Spinal cord (tissue), 10 donors: ENCODE data around the gene SLC44A1. TPM values are rescaled to one million over a fixed set of nuclear protein-coding genes. Genes with fewer than 3 reads are reported as not detected.
A peak's percentile ranks its signal among the peaks of the same experiment; 100 is the strongest.

Source experiments
- DNase-seq, 6 donors: peaks; one replicate each; pipeline versions ENCODE4 v3.0.0 to v3.0.0-alpha.2; 2013 to 2015; ENCODE audit warnings: low spot score in 6 of 6, low read depth in 4 of 6
- H3K27ac ChIP-seq: one replicate; pipeline ENCODE4 v1.5.1; 2013; ENCODE audit warnings: low read depth, low read length, control low read depth
- H3K27me3 ChIP-seq: one replicate; pipeline ENCODE4 v1.6.1; 2013; ENCODE audit warnings: low read length; ENCODE audit not compliant: control insufficient read depth, insufficient read depth
- H3K36me3 ChIP-seq: one replicate; pipeline ENCODE4 v1.6.1; 2013; ENCODE audit warnings: low read length; ENCODE audit not compliant: control insufficient read depth, insufficient read depth
- H3K4me1 ChIP-seq: one replicate; pipeline ENCODE4 v1.6.1; 2013; ENCODE audit warnings: low read length; ENCODE audit not compliant: control insufficient read depth, insufficient read depth
- H3K4me3 ChIP-seq: one replicate; pipeline ENCODE4 v1.5.1; 2013; ENCODE audit warnings: low read depth, low read length, control low read depth
- H3K9me3 ChIP-seq: one replicate; pipeline ENCODE4 v1.6.1; 2013; ENCODE audit warnings: low read length; ENCODE audit not compliant: control insufficient read depth, insufficient read depth
- WGBS: methylation state at CpG from one replicate; pipeline ENCODE4 v1.1.5; 2013; ENCODE audit warnings: missing lambda C conversion rate; ENCODE audit not compliant: insufficient coverage; 5-methylcytosine and 5-hydroxymethylcytosine counted together
- polyA plus RNA-seq, 2 donors: library from polyadenylated mRNA; unstranded; fragments of 120-200 nt; gene quantifications; one replicate each; pipeline ENCODE4 v1.2.1, GENCODE V29; 2013; ENCODE audit not compliant: insufficient read length in 2 of 2
- total RNA-seq, 2 donors: library from RNA; depleted of rRNA in 1 of 2; stranded (reverse); fragments of 120-200 nt in 1 of 2; fragments of >200 nt in 1 of 2; gene quantifications; one replicate each; pipeline versions ENCODE4 v1.2.3 to v1.2.4, GENCODE V29; 2013 to 2014
- donor health status: healthy.

The SLC44A1 gene
- total and polyA plus RNA-seq, 4 donors, result 111 to 173 (median 147) TPM

DNA sequence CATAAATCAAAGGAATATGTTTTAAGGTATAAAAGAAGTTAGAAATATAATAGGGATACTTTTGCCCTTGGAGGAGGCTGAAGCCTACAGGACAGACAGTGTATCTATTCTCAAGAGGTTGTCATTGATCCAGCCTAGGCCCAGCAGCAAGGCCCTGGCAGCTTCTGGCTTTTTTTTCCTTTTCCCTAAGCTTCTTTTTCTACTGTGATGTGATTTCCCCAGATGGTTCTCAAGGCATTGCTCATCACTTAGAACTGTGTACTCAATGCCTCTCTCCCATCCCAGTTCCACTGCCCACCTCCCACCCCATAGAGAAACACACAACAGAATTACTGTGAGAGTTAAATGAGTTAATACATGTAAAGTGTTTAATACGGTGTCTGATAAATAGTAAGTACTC lies 88.6 kb downstream of the SLC44A1 start:
- Histone ChIP-seq H3K27ac (no peak overlapping the region), H3K9me3 (no peaks in the 10 kb centered on the region), H3K36me3 (peaks cover 3% of the 10 kb centered on the region), H3K4me1 (peaks cover 7% of the 10 kb centered on the region), H3K4me3 (no peak overlapping the region), H3K27me3 (no peaks in the 10 kb centered on the region)
- no CpG with 5 or more reads among the region's 1 CpG for WGBS
- DNase-seq, result no peak

DNA sequence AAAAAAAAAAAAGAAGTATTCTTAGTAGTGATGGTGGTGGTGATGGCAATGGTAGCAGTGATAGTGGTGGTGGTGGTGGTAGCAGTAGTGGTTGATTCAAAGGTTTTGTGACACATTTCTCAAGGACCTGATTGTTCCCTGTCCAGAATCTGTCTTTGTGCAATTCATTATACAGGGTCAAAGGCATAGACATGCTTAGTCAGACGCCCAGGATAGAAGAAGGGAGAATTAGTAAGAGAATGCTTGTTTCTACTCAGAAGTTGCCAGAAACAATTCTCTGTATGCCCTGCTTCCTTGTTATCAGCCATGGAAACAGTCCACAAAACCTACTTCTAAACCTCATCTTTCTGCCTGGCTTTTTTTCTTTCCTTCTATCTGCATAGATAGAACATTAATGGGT lies 89.4 kb downstream of the SLC44A1 start:
- peaks cover 4% of the 10 kb centered on the region for H3K4me1 ChIP-seq
- H3K4me3 ChIP-seq, result no peak overlapping the region
- H3K36me3 ChIP-seq, result peaks cover 3% of the 10 kb centered on the region
- no peak overlapping the region for H3K27ac ChIP-seq
- DNase-seq, result no peak
- H3K9me3 ChIP-seq, result no peaks in the 10 kb centered on the region
- no peaks in the 10 kb centered on the region for H3K27me3 ChIP-seq
- no CpG with 5 or more reads among the region's 1 CpG for WGBS

DNA sequence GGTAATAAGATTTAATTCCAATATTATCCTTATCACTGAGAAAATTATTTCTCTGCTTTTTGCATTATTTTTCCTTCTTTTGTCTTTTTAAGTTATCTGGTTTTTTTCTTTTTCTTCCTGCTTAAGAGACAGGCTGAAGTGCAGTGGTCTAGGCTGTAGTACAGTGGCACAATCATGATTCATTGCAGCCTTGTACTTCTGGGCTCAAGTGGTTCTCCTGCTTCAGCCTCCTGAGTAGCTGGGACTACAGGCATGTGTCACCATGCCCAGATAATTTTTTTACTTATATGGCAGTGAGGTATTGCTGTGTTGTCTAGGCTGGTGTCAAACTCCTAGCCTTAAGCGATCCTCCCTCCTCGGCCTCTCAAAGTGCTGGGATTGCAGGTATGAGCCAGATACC lies 93.9 kb downstream of the SLC44A1 start:
- Histone ChIP-seq H3K4me3 (no peak overlapping the region), H3K36me3 (peaks cover 3% of the 10 kb centered on the region), H3K27me3 (no peaks in the 10 kb centered on the region), H3K9me3 (no peaks in the 10 kb centered on the region), H3K27ac (no peak overlapping the region), H3K4me1 (no peaks in the 10 kb centered on the region)
- no CpG with 5 or more reads among the region's 2 CpGs for WGBS
- no peak for DNase-seq

DNA sequence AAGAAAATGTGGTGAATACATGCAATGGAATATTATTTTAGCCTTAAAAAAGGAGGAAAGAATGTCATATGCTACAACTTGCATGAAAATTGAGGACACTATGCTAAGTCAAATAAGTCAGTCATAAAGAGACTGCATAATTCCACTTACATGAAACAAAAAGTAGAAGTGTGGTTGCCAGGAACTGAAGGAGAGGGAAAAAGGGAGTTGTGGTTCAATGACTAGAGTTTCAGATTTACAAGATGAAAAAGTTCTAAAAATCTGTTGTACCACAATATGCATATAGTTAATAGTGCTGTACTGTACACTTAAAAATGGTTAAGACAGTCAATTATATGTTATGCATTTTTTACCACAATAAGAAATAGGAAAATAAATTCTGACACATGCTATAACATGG lies 95.4 kb downstream of the SLC44A1 start:
- H3K27me3 ChIP-seq, result no peaks in the 10 kb centered on the region
- peaks cover 3% of the 10 kb centered on the region for H3K36me3 ChIP-seq
- H3K4me3 ChIP-seq, result no peak overlapping the region
- no peak overlapping the region for H3K27ac ChIP-seq
- no peak for DNase-seq
- H3K9me3 ChIP-seq, result no peaks in the 10 kb centered on the region
- H3K4me1 ChIP-seq, result no peaks in the 10 kb centered on the region

DNA sequence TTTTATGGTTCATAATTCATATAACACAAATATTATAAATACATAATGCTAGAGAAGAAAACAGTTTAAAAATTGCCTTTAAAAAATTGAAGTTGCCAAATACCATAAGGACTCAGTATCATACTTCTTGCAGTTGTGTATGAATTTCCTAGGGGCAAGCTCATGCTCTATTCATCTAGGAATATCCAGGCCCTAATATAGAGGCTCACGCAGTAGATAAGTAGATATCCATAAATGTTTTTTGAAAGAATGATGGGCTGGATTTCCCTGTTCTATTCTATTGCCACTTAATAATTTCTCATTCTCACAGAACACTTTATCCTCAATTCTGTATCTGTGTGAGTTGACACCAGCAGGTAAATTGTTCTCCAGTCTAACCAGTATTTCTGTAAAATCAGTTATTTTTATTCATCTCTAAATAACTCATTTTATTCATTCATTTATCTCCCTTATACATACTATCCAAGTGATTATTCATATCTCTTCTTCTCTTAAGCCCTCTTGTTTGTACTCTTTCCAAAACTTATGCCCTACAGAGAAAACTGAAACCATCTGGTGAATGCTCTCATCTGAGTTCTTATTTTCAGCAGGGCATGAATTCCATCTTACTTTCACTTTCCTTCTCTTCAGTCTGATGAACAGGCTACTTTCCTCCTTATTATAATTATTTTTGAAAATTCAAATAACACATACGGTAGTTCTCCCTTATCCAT lies 97.1 kb downstream of the SLC44A1 start:
- peak in 1 of 6 donors; percentile 48 for DNase-seq
- H3K27ac ChIP-seq, result no peak overlapping the region
- H3K36me3 ChIP-seq, result peaks cover under 1% of the 10 kb centered on the region
- no peaks in the 10 kb centered on the region for H3K27me3 ChIP-seq
- H3K4me3 ChIP-seq, result no peak overlapping the region
- no peaks in the 10 kb centered on the region for H3K9me3 ChIP-seq
- H3K4me1 ChIP-seq, result no peaks in the 10 kb centered on the region
- no CpG with 5 or more reads among the region's 2 CpGs for WGBS

DNA sequence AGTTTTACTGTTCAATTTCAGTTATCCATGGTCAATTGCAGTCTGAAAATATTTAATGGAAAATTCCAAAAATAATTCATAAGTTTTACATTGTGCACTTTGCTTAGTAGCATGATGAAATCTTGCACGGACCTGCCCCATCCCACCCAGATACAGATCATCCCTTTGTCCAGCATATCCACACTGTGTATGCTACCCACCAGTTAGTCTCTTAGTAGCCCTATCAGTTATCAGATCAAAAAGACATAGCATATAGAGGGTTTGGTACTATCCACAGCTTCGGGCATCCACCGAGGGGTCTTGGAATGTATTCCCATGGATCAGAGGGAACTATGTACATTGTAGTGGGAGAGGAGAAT lies 97.7 kb downstream of the SLC44A1 start:
- H3K36me3 ChIP-seq, result no peaks in the 10 kb centered on the region
- H3K27me3 ChIP-seq, result no peaks in the 10 kb centered on the region
- H3K4me1 ChIP-seq, result no peaks in the 10 kb centered on the region
- no CpG with 5 or more reads among the region's 3 CpGs for WGBS
- H3K9me3 ChIP-seq, result no peaks in the 10 kb centered on the region
- no peak for DNase-seq
- H3K4me3 ChIP-seq, result no peak overlapping the region
- no peak overlapping the region for H3K27ac ChIP-seq

DNA sequence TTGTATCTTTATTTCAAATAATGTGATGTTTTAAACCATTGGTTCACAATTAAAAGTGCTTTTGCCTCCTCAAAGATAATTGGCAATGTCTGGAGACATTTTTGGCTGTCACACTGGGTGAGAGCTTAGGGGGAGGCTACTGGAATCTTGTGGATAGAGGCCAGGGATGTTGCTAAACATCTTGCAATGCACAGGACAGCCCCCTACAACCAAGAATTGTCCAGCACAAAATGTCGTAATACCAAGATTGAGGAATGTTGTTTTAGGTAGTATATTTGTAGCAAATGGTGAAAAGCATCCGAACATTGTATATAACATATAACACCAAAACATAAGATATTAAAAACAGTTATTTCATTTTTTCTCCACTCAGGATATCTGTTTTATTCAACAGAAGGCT lies 99.8 kb downstream of the SLC44A1 start:
- H3K27ac ChIP-seq, result no peak overlapping the region
- WGBS, result no CpG with 5 or more reads among the region's 2 CpGs
- DNase-seq, result no peak
- H3K27me3 ChIP-seq, result no peaks in the 10 kb centered on the region
- no peaks in the 10 kb centered on the region for H3K4me1 ChIP-seq
- no peaks in the 10 kb centered on the region for H3K36me3 ChIP-seq
- H3K9me3 ChIP-seq, result no peaks in the 10 kb centered on the region
- no peak overlapping the region for H3K4me3 ChIP-seq

DNA sequence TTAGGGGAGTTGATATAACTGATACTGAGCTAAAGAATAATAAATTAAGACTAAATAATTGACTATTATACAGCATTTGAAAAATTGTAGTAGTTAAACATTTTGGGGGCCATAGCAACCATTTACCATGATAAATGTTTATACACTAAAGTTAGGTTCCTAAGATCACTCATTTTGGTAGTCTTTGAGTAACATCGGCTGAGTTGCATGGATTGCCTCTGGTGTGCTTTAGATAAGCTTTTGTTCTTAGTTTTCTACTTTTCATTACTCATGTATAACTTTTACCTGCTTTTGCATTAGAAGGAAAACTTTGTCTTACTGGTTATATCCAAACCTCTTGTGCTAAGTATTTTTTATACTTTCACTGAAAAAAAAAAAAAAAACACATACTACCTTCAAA lies 101.2 kb downstream of the SLC44A1 start:
- no peaks in the 10 kb centered on the region for H3K4me1 ChIP-seq
- H3K36me3 ChIP-seq, result no peaks in the 10 kb centered on the region
- no peak overlapping the region for H3K27ac ChIP-seq
- H3K27me3 ChIP-seq, result no peaks in the 10 kb centered on the region
- no CpG with 5 or more reads among the region's 1 CpG for WGBS
- no peaks in the 10 kb centered on the region for H3K9me3 ChIP-seq
- no peak overlapping the region for H3K4me3 ChIP-seq
- no peak for DNase-seq

DNA sequence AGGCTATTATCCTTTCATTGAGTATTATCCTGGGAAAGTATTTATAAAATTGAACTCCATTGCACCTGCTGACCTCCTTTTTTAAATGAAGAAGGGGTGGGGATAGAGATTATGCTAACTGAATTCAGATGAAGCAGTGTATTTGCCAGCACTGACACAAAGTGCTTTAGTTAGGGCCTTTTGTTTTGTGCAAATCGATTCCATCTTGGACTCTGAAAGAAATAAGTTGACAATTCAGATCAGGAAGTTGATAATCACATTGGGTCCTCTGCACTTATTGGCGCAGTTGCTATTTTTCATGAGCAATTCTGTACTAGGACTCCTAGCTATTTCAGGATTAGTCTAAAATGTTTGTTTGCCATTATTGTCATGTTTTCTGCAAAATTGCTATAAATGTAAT lies 101.8 kb downstream of the SLC44A1 start:
- no peaks in the 10 kb centered on the region for H3K9me3 ChIP-seq
- no peak overlapping the region for H3K4me3 ChIP-seq
- no CpG with 5 or more reads among the region's 2 CpGs for WGBS
- no peaks in the 10 kb centered on the region for H3K36me3 ChIP-seq
- H3K27ac ChIP-seq, result no peak overlapping the region
- DNase-seq, result peak in 1 of 6 donors; percentile 43
- no peaks in the 10 kb centered on the region for H3K4me1 ChIP-seq
- H3K27me3 ChIP-seq, result no peaks in the 10 kb centered on the region

DNA sequence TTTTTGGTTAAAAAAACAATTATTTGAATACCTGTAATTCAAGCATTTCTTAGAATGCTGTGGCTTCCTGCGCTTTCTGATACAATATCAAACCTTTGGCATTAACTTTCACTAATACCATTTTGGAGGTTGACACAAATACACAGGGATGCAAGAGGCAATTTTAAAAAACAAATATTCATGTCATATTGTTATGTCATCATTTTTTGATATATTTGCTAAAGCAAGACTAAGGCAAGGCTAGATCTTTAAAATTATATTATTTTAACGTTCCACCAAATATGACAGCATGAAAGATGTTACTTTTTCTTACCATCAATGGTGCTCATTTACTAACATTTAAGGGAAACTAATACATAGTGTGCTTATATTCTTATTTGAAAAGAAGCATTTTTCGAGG lies 110.0 kb downstream of the SLC44A1 start:
- WGBS, result no CpG with 5 or more reads among the region's 3 CpGs
- no peak for DNase-seq
- H3K27me3 ChIP-seq, result no peaks in the 10 kb centered on the region
- no peak overlapping the region for H3K4me3 ChIP-seq
- no peaks in the 10 kb centered on the region for H3K9me3 ChIP-seq
- no peaks in the 10 kb centered on the region for H3K4me1 ChIP-seq
- H3K27ac ChIP-seq, result no peak overlapping the region
- no peaks in the 10 kb centered on the region for H3K36me3 ChIP-seq
